Measurements from ENCODE around the gene IL24.
A peak's percentile ranks its signal among the peaks of the same experiment; 100 is the strongest.
"Not testable (repeated sequence)": the region's sequence is repeated elsewhere in the genome, so short reads cannot be mapped to it uniquely, and the experiment has no call there.

IL24 gene

GRCh38 chr1:206897175-206897574 is at the start of gene IL24:
Gene IL24 (plus strand): TSS chr1:206897443. CDS start chr1:206897833, 390 bp downstream.
- no peak for DNase-seq

- DNase-seq = no peak
Measured at GRCh38 chr1:206847946-206848345, 49.3 kb upstream of the IL24 start.

- no peak for DNase-seq
Measured at GRCh38 chr1:206850401-206850800, 46.8 kb upstream of the IL24 start.

GRCh38 chr1:206851341-206852010 is 45.8 kb upstream of the IL24 start:
- DNase-seq = no peak

GRCh38 chr1:206852662-206853061 is 44.6 kb upstream of the IL24 start:
- DNase-seq = not testable (repeated sequence)

GRCh38 chr1:206853696-206854095 is 43.5 kb upstream of the IL24 start:
- DNase-seq = not testable (repeated sequence)

GRCh38 chr1:206854401-206855129 is 42.7 kb upstream of the IL24 start:
- DNase-seq = no peak

- no peak for DNase-seq
Measured at GRCh38 chr1:206855859-206856258, 41.4 kb upstream of the IL24 start.

GRCh38 chr1:206856674-206857464 is 40.4 kb upstream of the IL24 start:
- DNase-seq = no peak

- DNase-seq = no peak
Measured at GRCh38 chr1:206859082-206859521, 38.1 kb upstream of the IL24 start.

- no peak for DNase-seq
Measured at GRCh38 chr1:206860165-206860564, 37.1 kb upstream of the IL24 start.

- no peak for DNase-seq
Measured at GRCh38 chr1:206863266-206863665, 34.0 kb upstream of the IL24 start.

- peak; percentile 53 for DNase-seq
Measured at GRCh38 chr1:206864939-206865671, 32.1 kb upstream of the IL24 start, which contains the start of gene IL20. Gene IL20 (plus strand): TSS chr1:206865623. CDS start chr1:206865853, 230 bp downstream.

GRCh38 chr1:206866062-206866461 is 31.2 kb upstream of the IL24 start:
- DNase-seq = no peak

GRCh38 chr1:206867239-206867638 is 30.0 kb upstream of the IL24 start:
- no peak for DNase-seq

- no peak for DNase-seq
Measured at GRCh38 chr1:206867716-206868115, 29.5 kb upstream of the IL24 start.

GRCh38 chr1:206868264-206868663 is 29.0 kb upstream of the IL24 start:
- no peak for DNase-seq

- DNase-seq = no peak
Measured at GRCh38 chr1:206872139-206872538, 25.1 kb upstream of the IL24 start.

- no peak for DNase-seq
Measured at GRCh38 chr1:206873603-206874188, 23.5 kb upstream of the IL24 start.

GRCh38 chr1:206875752-206876377 is 21.4 kb upstream of the IL24 start:
- no peak for DNase-seq

- no peak for DNase-seq
Measured at GRCh38 chr1:206878456-206878855, 18.8 kb upstream of the IL24 start.

- DNase-seq = no peak
Measured at GRCh38 chr1:206880314-206880713, 16.9 kb upstream of the IL24 start.
